ENCODE data around the gene EIF2S3B. TPM values are rescaled to one million over a fixed set of nuclear protein-coding genes. Genes with fewer than 3 reads are reported as not detected.

The EIF2S3B gene
- total and polyA plus RNA-seq, 5 donors from 2014 or later, result 0.15 to 0.76 (median 0.62) TPM

- no peaks in the 10 kb centered on the region for H3K4me1 ChIP-seq (ENCODE audit: control insufficient read depth, insufficient read depth, low read length, poor library complexity, severe bottlenecking)
- no peak overlapping the region for H3K4me3 ChIP-seq (ENCODE audit: low read depth, low read length)
- H3K9me3 ChIP-seq (ENCODE audit: control insufficient read depth in 2 of 2, low read length in 2 of 2), result no peaks in the 10 kb centered on the region
- no peak for ATAC-seq (ENCODE audit: low read depth in 2 of 2)
- Mint-ChIP-seq H3K4me3 (no peak overlapping the region), H3K9me3 (no peaks in the 10 kb centered on the region), H3K27me3 (peaks cover 9% of the 10 kb centered on the region), H3K36me3 (no peaks in the 10 kb centered on the region), H3K4me1 (no peaks in the 10 kb centered on the region), H3K27ac (no peak overlapping the region)
- no peak for DNase-seq
- no peak overlapping the region for H3K27ac ChIP-seq (ENCODE audit: insufficient read depth, low read length, poor library complexity, severe bottlenecking)
- H3K36me3 ChIP-seq (ENCODE audit: control insufficient read depth, insufficient read depth, low read length), result no peaks in the 10 kb centered on the region
- H3K27me3 ChIP-seq (ENCODE audit: control insufficient read depth, insufficient read depth, low read length), result peaks cover 3% of the 10 kb centered on the region
These were observed 22.7 kb downstream of the EIF2S3B start for GRCh38 chr12:10528174-10528953.

GRCh38 chr12:10529603-10530002 lies 23.9 kb downstream of the EIF2S3B start:
- DNase-seq (no peak), ATAC-seq (ENCODE audit: low read depth in 2 of 2) (no peak)
- H3K27ac Mint-ChIP-seq, result no peak overlapping the region
- Histone ChIP-seq H3K27ac (ENCODE audit: insufficient read depth, low read length, poor library complexity, severe bottlenecking) (no peak overlapping the region), H3K4me3 (ENCODE audit: low read depth, low read length) (no peak overlapping the region), H3K4me1 (ENCODE audit: control insufficient read depth, insufficient read depth, low read length, poor library complexity, severe bottlenecking) (no peaks in the 10 kb centered on the region), H3K27me3 (ENCODE audit: control insufficient read depth, insufficient read depth, low read length) (peaks cover 3% of the 10 kb centered on the region), H3K36me3 (ENCODE audit: control insufficient read depth, insufficient read depth, low read length) (no peaks in the 10 kb centered on the region), H3K9me3 (ENCODE audit: control insufficient read depth in 2 of 2, low read length in 2 of 2) (no peaks in the 10 kb centered on the region)
- H3K36me3 Mint-ChIP-seq, result no peaks in the 10 kb centered on the region
- H3K27me3 Mint-ChIP-seq, result peaks cover 9% of the 10 kb centered on the region
- H3K9me3 Mint-ChIP-seq, result no peaks in the 10 kb centered on the region
- no peak overlapping the region for H3K4me3 Mint-ChIP-seq
- H3K4me1 Mint-ChIP-seq, result no peaks in the 10 kb centered on the region

DNA sequence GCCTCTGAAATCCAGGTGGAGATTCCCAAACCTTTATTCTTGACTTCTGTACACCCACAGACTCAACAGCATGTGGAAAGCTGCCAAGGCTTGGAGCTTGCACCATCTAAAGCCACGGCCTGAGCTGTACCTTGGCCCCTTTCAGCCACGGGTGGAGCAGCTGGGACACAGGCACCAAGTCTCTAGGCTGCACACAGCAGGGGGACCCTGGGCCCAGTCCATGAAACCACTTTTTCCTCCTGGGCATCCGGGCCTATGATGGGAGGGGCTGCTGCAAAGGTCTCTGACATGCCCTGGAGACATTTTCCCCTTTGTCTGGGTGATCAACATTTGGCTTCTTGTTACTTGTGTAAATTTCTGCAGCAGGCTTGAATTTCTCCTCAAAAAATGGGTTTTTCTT lies 32.0 kb downstream of the EIF2S3B start:
- no peaks in the 10 kb centered on the region for H3K4me1 ChIP-seq (ENCODE audit: control insufficient read depth, insufficient read depth, low read length, poor library complexity, severe bottlenecking)
- H3K27me3 ChIP-seq (ENCODE audit: control insufficient read depth, insufficient read depth, low read length), result no peaks in the 10 kb centered on the region
- Mint-ChIP-seq H3K4me1 (no peaks in the 10 kb centered on the region), H3K9me3 (peaks cover 0 to 4% (median 0%) of the 10 kb centered on the region in 7 donors), H3K27ac (no peak overlapping the region), H3K36me3 (no peaks in the 10 kb centered on the region), H3K27me3 (peaks cover 19% of the 10 kb centered on the region), H3K4me3 (no peak overlapping the region)
- H3K4me3 ChIP-seq (ENCODE audit: low read depth, low read length), result no peak overlapping the region
- no peak overlapping the region for H3K27ac ChIP-seq (ENCODE audit: insufficient read depth, low read length, poor library complexity, severe bottlenecking)
- H3K9me3 ChIP-seq (ENCODE audit: control insufficient read depth in 2 of 2, low read length in 2 of 2), result no peaks in the 10 kb centered on the region
- ATAC-seq (ENCODE audit: low read depth in 2 of 2) (no peak), DNase-seq (no peak)
- H3K36me3 ChIP-seq (ENCODE audit: control insufficient read depth, insufficient read depth, low read length), result no peaks in the 10 kb centered on the region

DNA sequence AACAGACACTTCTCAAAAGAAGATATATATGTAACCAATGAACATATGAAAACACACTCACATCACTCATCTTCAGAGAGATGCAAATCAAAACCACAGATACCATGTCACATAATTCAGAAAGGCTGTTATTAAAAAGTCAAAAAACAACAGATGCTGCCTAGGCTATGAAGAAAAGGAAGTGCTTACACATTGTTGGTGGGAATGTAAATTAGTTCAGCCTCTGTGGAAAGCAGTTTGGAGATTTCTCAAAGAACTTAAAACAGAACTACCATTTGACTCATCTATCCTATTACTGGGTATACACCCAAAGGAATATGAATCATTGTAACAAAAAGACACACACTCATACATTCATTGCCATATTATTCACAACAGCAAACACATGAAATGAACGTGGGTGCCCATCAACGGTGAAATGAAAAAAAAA lies 35.1 kb downstream of the EIF2S3B start:
- ATAC-seq (ENCODE audit: low read depth in 2 of 2), result no peak
- Mint-ChIP-seq H3K27ac (no peak overlapping the region), H3K4me3 (no peak overlapping the region), H3K9me3 (peaks cover 0 to 4% (median 0%) of the 10 kb centered on the region in 7 donors), H3K4me1 (no peaks in the 10 kb centered on the region), H3K36me3 (no peaks in the 10 kb centered on the region), H3K27me3 (peaks cover 19% of the 10 kb centered on the region)
- peak in 1 of 3 donors; percentile 3 for DNase-seq
- no peaks in the 10 kb centered on the region for H3K9me3 ChIP-seq (ENCODE audit: control insufficient read depth in 2 of 2, low read length in 2 of 2)
- no peaks in the 10 kb centered on the region for H3K4me1 ChIP-seq (ENCODE audit: control insufficient read depth, insufficient read depth, low read length, poor library complexity, severe bottlenecking)
- H3K27ac ChIP-seq (ENCODE audit: insufficient read depth, low read length, poor library complexity, severe bottlenecking), result no peak overlapping the region
- peaks cover 2% of the 10 kb centered on the region for H3K27me3 ChIP-seq (ENCODE audit: control insufficient read depth, insufficient read depth, low read length)
- H3K36me3 ChIP-seq (ENCODE audit: control insufficient read depth, insufficient read depth, low read length), result no peaks in the 10 kb centered on the region
- H3K4me3 ChIP-seq (ENCODE audit: low read depth, low read length), result no peak overlapping the region

- H3K27ac ChIP-seq (ENCODE audit: insufficient read depth, low read length, poor library complexity, severe bottlenecking), result no peak overlapping the region
- no peak overlapping the region for H3K4me3 Mint-ChIP-seq
- no peaks in the 10 kb centered on the region for H3K4me1 Mint-ChIP-seq
These were observed 37.8 kb downstream of the EIF2S3B start for GRCh38 chr12:10543499-10543898.

GRCh38 chr12:10551375-10551774 lies 45.7 kb downstream of the EIF2S3B start:
- H3K9me3 ChIP-seq (ENCODE audit: control insufficient read depth in 2 of 2, low read length in 2 of 2), result no peaks in the 10 kb centered on the region
- H3K27ac ChIP-seq (ENCODE audit: insufficient read depth, low read length, poor library complexity, severe bottlenecking), result no peak overlapping the region
- Mint-ChIP-seq H3K36me3 (no peaks in the 10 kb centered on the region), H3K27me3 (peaks cover 8% of the 10 kb centered on the region), H3K27ac (no peak overlapping the region), H3K9me3 (peaks cover 0 to 6% (median 0%) of the 10 kb centered on the region in 7 donors), H3K4me3 (no peak overlapping the region), H3K4me1 (peaks cover 0 to 2% (median 0%) of the 10 kb centered on the region in 4 donors)
- no peak overlapping the region for H3K4me3 ChIP-seq (ENCODE audit: low read depth, low read length)
- H3K36me3 ChIP-seq (ENCODE audit: control insufficient read depth, insufficient read depth, low read length), result no peaks in the 10 kb centered on the region
- no peak for ATAC-seq (ENCODE audit: low read depth in 2 of 2)
- no peak for DNase-seq
- no peaks in the 10 kb centered on the region for H3K4me1 ChIP-seq (ENCODE audit: control insufficient read depth, insufficient read depth, low read length, poor library complexity, severe bottlenecking)
- no peaks in the 10 kb centered on the region for H3K27me3 ChIP-seq (ENCODE audit: control insufficient read depth, insufficient read depth, low read length)

More at GRCh38 chr12:10543499-10543898, 37.8 kb downstream of the EIF2S3B start:
- Histone ChIP-seq H3K4me3 (ENCODE audit: low read depth, low read length) (no peak overlapping the region), H3K36me3 (ENCODE audit: control insufficient read depth, insufficient read depth, low read length) (no peaks in the 10 kb centered on the region), H3K4me1 (ENCODE audit: control insufficient read depth, insufficient read depth, low read length, poor library complexity, severe bottlenecking) (no peaks in the 10 kb centered on the region), H3K27me3 (ENCODE audit: control insufficient read depth, insufficient read depth, low read length) (peaks cover 2% of the 10 kb centered on the region), H3K9me3 (ENCODE audit: control insufficient read depth in 2 of 2, low read length in 2 of 2) (no peaks in the 10 kb centered on the region)
- no peaks in the 10 kb centered on the region for H3K36me3 Mint-ChIP-seq
- DNase-seq (no peak), ATAC-seq (ENCODE audit: low read depth in 2 of 2) (no peak)
- H3K27me3 Mint-ChIP-seq, result peaks cover 16% of the 10 kb centered on the region
- H3K27ac Mint-ChIP-seq, result no peak overlapping the region
- peaks cover 0 to 4% (median 0%) of the 10 kb centered on the region in 7 donors for H3K9me3 Mint-ChIP-seq

GRCh38 chr12:10553148-10553547 lies 47.5 kb downstream of the EIF2S3B start:
- DNase-seq (no peak), ATAC-seq (ENCODE audit: low read depth in 2 of 2) (no peak)
- H3K4me3 ChIP-seq (ENCODE audit: low read depth, low read length), result no peak overlapping the region
- Mint-ChIP-seq H3K27me3 (peaks cover 4% of the 10 kb centered on the region), H3K4me1 (peaks cover 0 to 2% (median 0%) of the 10 kb centered on the region in 4 donors), H3K9me3 (peaks cover 0 to 6% (median 0%) of the 10 kb centered on the region in 7 donors), H3K27ac (no peak overlapping the region), H3K36me3 (no peaks in the 10 kb centered on the region), H3K4me3 (peak overlapping the region in 1 of 4 donors; percentile 4)
- H3K9me3 ChIP-seq (ENCODE audit: control insufficient read depth in 2 of 2, low read length in 2 of 2), result no peaks in the 10 kb centered on the region
- H3K4me1 ChIP-seq (ENCODE audit: control insufficient read depth, insufficient read depth, low read length, poor library complexity, severe bottlenecking), result no peaks in the 10 kb centered on the region
- no peaks in the 10 kb centered on the region for H3K36me3 ChIP-seq (ENCODE audit: control insufficient read depth, insufficient read depth, low read length)
- peaks cover 4% of the 10 kb centered on the region for H3K27me3 ChIP-seq (ENCODE audit: control insufficient read depth, insufficient read depth, low read length)
- H3K27ac ChIP-seq (ENCODE audit: insufficient read depth, low read length, poor library complexity, severe bottlenecking), result no peak overlapping the region

All from CD4-positive, CD25-positive, alpha-beta regulatory T cell (primary cell).